Cerebellar nuclear complex (tissue), 1 donor: ENCODE results near the gene TANC1.
"Not testable (repeated sequence)": the region's sequence is repeated elsewhere in the genome, so short reads cannot be mapped to it uniquely, and the experiment has no call there.

Experiments
- DNase-seq, 2 experiments: peaks; one replicate each; lab custom pipeline; 2025; lab: John Stamatoyannopoulos, UW

TANC1 gene

DNA sequence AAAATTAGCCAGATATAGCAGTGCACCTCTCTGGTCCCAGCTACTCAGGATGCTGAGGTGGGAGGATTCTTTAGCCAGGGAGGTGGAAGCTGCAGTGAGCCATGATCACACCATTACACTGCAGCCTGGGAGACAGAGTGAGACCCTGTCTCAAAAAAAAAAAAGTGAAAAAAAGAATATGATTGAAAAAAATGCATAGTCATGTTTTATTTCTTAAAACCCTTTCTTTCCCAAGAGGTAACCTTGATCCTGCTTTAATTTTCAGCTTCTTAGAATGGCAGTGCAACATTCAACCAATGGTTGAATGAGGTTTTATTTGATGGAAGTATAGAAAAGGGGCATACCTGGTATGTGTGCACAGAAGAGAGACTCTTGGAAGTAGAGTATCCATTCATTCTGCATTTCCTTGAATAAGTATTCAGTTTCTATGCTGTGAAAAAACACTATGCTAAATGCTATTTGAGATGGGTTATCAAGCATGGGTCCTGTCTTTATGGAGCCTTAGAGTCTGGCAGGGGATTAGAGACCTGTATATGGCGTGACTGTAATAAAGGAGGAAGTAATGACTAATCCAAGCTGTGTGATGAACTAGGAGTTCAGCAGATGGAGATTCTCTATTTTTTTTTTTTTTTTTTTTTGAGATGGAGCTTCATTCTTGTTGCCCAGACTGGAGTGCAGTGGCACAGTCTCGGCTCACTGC, 171.8 kb downstream of the TANC1 start:
- no peak for DNase-seq

GRCh38 chr2:159140821-159141220, 172.4 kb downstream of the TANC1 start:
- DNase-seq: not testable (repeated sequence)

DNA sequence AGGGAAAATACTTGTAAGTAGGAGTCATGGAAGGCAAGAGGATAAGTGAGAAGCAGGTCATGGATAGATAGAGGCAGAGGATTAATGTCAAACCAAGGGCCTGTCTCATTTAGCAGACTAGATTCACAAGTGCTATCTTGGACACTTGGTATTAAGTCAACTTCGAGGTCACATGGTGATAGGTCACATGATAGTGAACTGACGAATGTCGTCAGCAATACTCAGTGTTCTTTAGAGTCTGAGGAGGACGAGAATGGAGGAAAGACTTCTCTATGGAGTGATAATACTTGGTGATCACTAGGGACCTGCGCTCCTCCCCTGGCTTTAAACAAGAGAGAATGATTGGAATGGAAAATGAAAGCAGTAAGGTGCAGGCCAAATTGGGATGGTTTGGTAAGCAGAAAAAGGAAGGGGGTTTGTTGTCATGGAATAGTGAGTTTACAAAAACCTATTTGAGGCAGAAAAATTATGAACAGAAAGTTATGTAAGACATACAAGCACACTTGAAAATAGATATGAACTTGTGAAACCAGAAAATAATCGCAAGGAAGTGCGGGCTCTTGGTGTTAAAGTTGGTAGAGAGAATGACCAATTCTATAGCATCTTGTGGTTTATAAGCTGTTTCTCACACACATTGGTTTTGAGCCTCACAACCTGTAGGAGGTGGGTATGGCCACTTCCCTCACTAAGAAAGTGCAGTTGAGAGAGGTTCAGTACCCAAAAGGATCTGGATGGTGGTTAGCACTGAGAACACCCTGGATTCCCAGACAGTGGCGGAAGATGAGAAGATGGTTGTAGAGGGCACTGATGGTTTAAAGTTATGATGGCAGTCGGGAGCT, 176.6 kb downstream of the TANC1 start:
- no peak for DNase-seq

DNA sequence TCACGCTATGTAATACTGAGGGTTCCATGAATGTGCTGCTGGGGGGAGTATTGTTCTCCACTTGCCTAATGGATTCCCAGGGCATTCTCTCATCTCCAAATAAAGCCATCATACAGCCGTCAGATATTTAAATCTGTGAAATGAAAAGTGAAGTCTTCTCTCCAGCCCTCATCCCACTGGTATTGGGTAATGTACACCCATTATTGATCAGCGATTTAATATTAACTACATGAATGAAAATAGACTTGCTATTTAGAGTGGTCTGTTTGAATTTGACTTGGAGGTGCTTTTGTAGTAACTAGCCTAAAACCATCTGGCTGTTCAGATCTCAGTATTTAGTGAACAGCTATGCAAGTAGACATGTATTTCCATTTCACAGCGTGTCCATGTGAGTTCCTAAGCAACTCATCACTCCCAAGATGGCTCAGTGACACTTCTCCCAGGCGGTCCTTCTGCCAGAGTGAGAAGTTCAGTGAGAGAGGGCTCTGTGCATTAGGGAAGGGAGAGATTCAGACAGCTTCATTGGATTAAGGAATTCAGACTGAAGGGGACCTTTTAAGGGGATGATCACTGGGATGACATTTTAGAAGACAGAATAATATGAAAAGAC, 177.4 kb downstream of the TANC1 start:
- no peak for DNase-seq

GRCh38 chr2:159146996-159147666, 178.7 kb downstream of the TANC1 start:
- DNase-seq: peak in 1 of 2 experiments; percentile 1

- DNase-seq: no peak
These were observed 179.2 kb downstream of the TANC1 start for GRCh38 chr2:159147690-159148089.

- no peak for DNase-seq
These were observed 180.5 kb downstream of the TANC1 start for GRCh38 chr2:159148901-159149300.

GRCh38 chr2:159149747-159150146, 181.3 kb downstream of the TANC1 start:
- DNase-seq: no peak

DNA sequence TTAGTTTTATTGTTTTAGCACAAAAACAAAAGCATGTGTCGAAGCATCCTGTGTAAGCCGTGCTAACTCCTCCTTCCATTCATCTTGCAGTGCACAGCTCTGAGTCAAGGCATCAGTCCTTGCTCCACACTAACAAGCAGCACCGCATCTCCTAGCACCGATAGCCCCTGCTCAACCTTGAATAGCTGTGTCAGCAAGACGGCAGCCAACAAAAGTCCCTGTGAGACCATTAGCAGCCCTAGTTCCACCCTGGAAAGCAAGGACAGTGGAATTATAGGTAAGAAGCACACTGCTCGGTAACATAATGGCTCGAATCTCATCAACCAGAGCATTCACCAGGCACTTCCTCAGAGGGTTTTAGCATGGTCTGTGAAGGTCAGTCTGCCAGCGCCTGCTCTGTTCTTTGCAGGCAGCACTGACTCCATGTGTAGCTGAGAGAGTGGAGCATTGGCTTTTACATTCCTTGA, 181.9 kb downstream of the TANC1 start:
- no peak for DNase-seq

- DNase-seq: no peak
These were observed 183.0 kb downstream of the TANC1 start for GRCh38 chr2:159151198-159152127.

- no peak for DNase-seq
These were observed 183.8 kb downstream of the TANC1 start for GRCh38 chr2:159152128-159152778.

- DNase-seq: no peak
These were observed 184.6 kb downstream of the TANC1 start for GRCh38 chr2:159153063-159153462.

- no peak for DNase-seq
These were observed 185.0 kb downstream of the TANC1 start for GRCh38 chr2:159153463-159153862.

DNA sequence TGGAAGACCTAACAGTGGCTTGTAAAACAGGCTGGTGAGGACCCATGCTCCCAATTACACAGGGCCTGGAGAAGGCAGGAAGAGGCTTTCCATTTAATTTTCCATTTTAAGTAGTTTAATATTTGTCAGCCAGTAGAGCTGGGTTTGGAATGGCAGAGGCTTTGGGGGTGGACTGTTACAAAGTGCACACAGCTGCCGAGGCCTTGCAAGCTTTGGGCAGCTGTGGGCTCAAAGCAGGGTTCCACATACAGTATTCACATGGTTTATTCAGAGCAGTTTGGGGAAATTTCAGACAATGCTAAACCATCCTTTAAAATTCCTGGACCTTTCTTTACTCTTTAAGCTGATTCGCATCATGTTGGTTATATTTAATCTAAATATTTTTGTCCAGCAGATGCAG, 185.5 kb downstream of the TANC1 start:
- DNase-seq: no peak

DNA sequence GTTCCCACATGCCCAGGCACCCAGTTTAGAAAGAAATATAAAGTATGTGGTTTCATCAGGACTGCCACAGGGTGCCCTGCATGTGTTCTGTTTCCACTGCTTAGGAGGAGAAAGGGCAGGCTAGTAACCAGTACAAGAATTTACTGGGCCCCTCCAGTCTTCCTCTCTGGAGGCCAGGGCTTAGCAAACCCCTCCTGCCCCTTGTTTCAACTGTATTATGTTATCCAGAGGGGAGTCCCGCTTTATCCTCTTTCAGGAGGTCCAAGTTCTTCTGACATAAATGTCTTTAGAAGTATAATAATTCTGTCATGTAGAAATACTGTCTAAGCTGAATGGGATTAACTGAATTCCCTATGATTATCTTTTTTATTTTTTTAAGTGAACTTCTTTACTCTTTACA, 185.9 kb downstream of the TANC1 start:
- no peak for DNase-seq

DNA sequence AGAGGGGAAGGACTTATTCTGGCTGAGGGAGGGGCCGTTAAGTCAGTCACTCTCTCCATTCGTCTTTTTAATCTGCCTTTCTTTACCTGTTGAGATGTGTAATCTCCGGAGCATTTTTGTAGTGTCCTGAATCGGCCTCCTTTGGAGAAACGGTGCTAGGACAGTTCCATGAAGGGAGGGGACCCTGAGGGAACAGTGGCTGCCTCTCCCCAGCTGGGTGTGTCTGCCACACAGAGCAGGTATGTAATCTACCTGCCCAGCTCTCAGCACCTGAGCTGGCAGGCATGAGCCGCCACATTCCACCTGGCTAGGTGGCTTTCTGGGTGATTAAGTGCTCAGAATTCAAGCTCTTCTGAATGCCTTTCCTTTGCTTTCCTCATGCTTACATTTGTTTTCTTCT, 186.9 kb downstream of the TANC1 start:
- no peak for DNase-seq

DNA sequence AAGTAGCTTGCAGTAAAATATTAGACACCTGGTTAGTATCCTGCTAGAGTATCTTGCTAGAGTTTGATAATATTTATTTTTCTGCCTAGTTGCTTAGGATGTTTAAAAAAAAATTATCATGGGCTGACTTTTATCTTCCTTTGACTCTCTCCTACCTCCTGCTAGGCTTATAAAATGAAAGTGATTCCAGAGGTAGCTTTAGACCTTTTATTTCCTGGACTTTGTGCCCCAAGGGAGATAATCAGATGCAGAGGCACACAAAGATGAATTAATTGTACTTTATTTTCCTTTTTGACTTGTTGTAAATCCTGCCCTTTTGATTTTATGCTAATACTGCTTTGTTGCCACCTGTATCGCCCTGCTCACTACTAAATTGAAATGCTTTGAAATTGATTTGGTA, 187.4 kb downstream of the TANC1 start:
- no peak for DNase-seq

- no peak for DNase-seq
These were observed 188.4 kb downstream of the TANC1 start for GRCh38 chr2:159156834-159157233.

GRCh38 chr2:159157361-159158209, 189.1 kb downstream of the TANC1 start:
- DNase-seq: no peak

GRCh38 chr2:159160412-159160811, 192.0 kb downstream of the TANC1 start:
- no peak for DNase-seq
